Heart left ventricle (tissue), 16 donors: ENCODE measurements around the gene CD8A. TPM values are rescaled to one million over a fixed set of nuclear protein-coding genes. Genes with fewer than 3 reads are reported as not detected.

Experiments used
- ATAC-seq, 4 donors: fragments of 200-7000 bp; cut with Tn5 transposase; one replicate each; pipeline ENCODE4 v1.9.1; 2020 to 2022; ENCODE audit warnings: moderate library complexity in 4 of 4, mild to moderate bottlenecking in 3 of 4, moderate number of reproducible peaks in 1 of 4
- DNase-seq, 5 donors: peaks; one replicate each; pipeline ENCODE4 v3.0.0-alpha.2; 2020
- H3K27ac ChIP-seq, 12 donors: fragments of 200-600 bp; sonication (generic) in 4 of 12; one replicate each; pipeline versions ENCODE4 v1.5.0 to v1.8.0; 2016 to 2022; ENCODE audit warnings: mild to moderate bottlenecking in 2 of 12
- H3K27me3 ChIP-seq, 9 donors: fragments of 200-600 bp; sonication (generic) in 2 of 9; one replicate each; pipeline versions ENCODE4 v1.5.1 to v1.8.0; 2016 to 2022; ENCODE audit warnings: mild to moderate bottlenecking in 3 of 9
- H3K36me3 ChIP-seq, 9 donors: fragments of 200-600 bp; sonication (generic) in 2 of 9; one replicate each; pipeline versions ENCODE4 v1.5.0 to v1.8.0; 2018 to 2022; ENCODE audit warnings: mild to moderate bottlenecking in 2 of 9
- H3K4me1 ChIP-seq, 12 donors: fragments of 200-600 bp; sonication (generic) in 4 of 12; one replicate each; pipeline versions ENCODE4 v1.5.0 to v1.8.0; 2016 to 2022; ENCODE audit warnings: mild to moderate bottlenecking in 3 of 12
- H3K4me3 ChIP-seq, 12 donors: fragments of 200-600 bp; sonication (generic) in 4 of 12; one replicate each; pipeline versions ENCODE4 v1.5.0 to v1.8.0; 2017 to 2022; ENCODE audit warnings: mild to moderate bottlenecking in 9 of 12, moderate library complexity in 4 of 12
- H3K9me3 ChIP-seq, 12 donors: fragments of 200-600 bp; sonication (generic) in 4 of 12; one replicate each; pipeline versions ENCODE4 v1.5.0 to v1.8.0; 2016 to 2022; ENCODE audit warnings: mild to moderate bottlenecking in 1 of 12
- POLR2A ChIP-seq, 2 donors: fragments of 450-650 bp; IDR thresholded peaks; one replicate each; pipeline ENCODE4 v1.6.1; 2017; ENCODE audit warnings: antibody characterized with exemption in 2 of 2, mild to moderate bottlenecking in 2 of 2, moderate library complexity in 2 of 2
- WGBS, 4 donors: extraction: QIAGEN DNeasy Blood & Tissue Kit in 2 of 4; methylation state at CpG; one replicate each; pipeline versions ENCODE4 v1.1.5 to v1.1.7; 2013 to 2018; 5-methylcytosine and 5-hydroxymethylcytosine counted together
- intact Hi-C, 10 donors: fragments of 100-400 bp; cut with DNase I; formaldehyde crosslinking; loops; one replicate each; pipeline versions ENCODE4 v1.11.1 to v1.14.2; 2022
- polyA plus RNA-seq, 2 donors: library from polyadenylated mRNA; stranded (reverse); fragments of 200-250 nt; gene quantifications; one replicate each; pipeline ENCODE4 v1.2.3, GENCODE V29; 2013
- total RNA-seq, 9 donors: library from RNA; depleted of rRNA in 2 of 9; stranded (reverse); fragments of >200 nt in 2 of 9; fragmentation: NEBNext Ultra II Directional in 3 of 9; extraction: Animal tissue kit (Norgen Biotek cat#: 25700) in 3 of 9; gene quantifications; one replicate each; pipeline versions ENCODE4 v1.1.0 to v1.2.4, GENCODE V29; 2016 to 2023
- TF ChIP-seq, protein P1 (sequence below), 12 donors: fragments of 200-600 bp; sonication (generic) in 4 of 12; IDR thresholded peaks; one replicate each; pipeline versions ENCODE4 v1.5.0 to v1.8.0; 2018 to 2022; ENCODE audit warnings: antibody characterized with exemption in 12 of 12, mild to moderate bottlenecking in 5 of 12
- donor health status: ischemic (EF 13 %, LVEDD 7.1; RV severe dilation, severe dysfunction).
- donor health status: healthy with polysubstance abuse.
- donor health status: DM: no; HTN: yes; CAD: no.
- donor health status: DM: no; HTN: no; CAD: no.
- donor health status: ischemic (EF 25% LVEDD 6.9; RV normal size, moderate dysfunction).
- donor health status: ischemic (EF 25% LVEDD 5.7; RV mildly dilated, moderate dysfunction).
- donor health status: healthy.
- donor health status: DM: yes; HTN: yes; CAD: no.
- donor health status: ischemic (EF 35%, LVEDD 5.7; RV mildly dilated, moderate dysfunction).
- donor health status: nonischemic (EF 11% LVEDD 7.7; RV severe dilation, severe dysfunction).
- donor health status: DM: yes; HTN: yes; CAD: no.
- donor health status: PGD.
- donor health status: ischemic (EF 29% LVEDD 5.4; RV normal size, mild dysfunction).
- donor health status: nonischemic (EF 23%, LVEDD 6.1; RV moderate dilation, normal function).

CD8A gene
- total and polyA plus RNA-seq, 11 donors: 0.24 to 11.1 (median 0.43) TPM; not detected in 1

DNA sequence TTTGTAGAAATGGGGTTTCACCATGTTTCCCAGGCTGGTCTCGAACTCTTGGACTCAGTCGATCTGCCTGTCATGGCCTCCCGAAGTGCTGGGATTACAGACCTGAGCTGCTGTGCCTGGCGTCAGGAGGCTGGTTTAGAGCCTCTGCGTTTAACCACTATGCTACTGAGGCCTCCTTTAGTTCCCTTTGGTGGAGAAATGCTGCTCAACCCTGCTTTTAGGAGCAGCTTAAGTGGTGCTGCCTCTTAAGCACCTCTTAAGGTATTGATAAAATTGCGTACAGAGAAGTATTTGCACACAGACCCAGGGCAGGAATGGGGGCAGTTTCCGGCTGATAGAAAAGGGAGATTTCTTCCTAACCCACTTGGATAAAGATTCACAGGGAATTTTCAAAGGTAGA is 8.0 kb downstream of the CD8A start:
- Histone ChIP-seq H3K27me3 (no peaks in the 10 kb centered on the region), H3K27ac (no peak overlapping the region), H3K4me1 (peaks cover 0 to 17% (median 6%) of the 10 kb centered on the region in 12 donors), H3K9me3 (no peaks in the 10 kb centered on the region), H3K4me3 (no peak overlapping the region), H3K36me3 (no peaks in the 10 kb centered on the region)
- intact Hi-C loops: no loop called here
- TF ChIP-seq POLR2A (IDR thresholded peaks at IDR 0.05): no peak
- TF ChIP-seq, protein P1, sequence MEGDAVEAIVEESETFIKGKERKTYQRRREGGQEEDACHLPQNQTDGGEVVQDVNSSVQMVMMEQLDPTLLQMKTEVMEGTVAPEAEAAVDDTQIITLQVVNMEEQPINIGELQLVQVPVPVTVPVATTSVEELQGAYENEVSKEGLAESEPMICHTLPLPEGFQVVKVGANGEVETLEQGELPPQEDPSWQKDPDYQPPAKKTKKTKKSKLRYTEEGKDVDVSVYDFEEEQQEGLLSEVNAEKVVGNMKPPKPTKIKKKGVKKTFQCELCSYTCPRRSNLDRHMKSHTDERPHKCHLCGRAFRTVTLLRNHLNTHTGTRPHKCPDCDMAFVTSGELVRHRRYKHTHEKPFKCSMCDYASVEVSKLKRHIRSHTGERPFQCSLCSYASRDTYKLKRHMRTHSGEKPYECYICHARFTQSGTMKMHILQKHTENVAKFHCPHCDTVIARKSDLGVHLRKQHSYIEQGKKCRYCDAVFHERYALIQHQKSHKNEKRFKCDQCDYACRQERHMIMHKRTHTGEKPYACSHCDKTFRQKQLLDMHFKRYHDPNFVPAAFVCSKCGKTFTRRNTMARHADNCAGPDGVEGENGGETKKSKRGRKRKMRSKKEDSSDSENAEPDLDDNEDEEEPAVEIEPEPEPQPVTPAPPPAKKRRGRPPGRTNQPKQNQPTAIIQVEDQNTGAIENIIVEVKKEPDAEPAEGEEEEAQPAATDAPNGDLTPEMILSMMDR (IDR thresholded peaks at IDR 0.05): no peak
- ATAC-seq (no peak), DNase-seq (no peak)
- WGBS, 4 donors: 80 to 88% (median 86%) methylated on average over 7 of the region's 7 CpGs

DNA sequence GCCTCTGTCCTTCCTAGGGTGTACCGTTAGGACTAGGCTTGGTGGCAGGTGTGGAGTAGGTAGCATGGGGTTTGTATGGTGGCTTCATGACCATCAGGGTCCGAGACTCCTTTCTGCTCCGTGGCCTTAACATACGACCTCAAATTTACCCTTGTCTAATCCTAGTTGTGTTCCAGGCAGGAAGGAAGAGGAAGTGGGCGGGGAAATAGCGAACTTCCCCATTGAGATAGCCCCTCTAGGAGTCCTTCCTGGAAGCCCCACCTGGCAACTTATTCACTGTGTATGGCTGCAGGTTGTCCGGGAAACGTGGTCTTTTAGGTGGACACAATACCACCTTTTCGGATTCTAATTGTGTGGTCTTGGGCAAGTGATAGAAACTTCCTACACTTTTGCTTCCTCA is 9.3 kb downstream of the CD8A start:
- TF ChIP-seq POLR2A (IDR thresholded peaks at IDR 0.05): no peak
- TF ChIP-seq, protein P1 (IDR thresholded peaks at IDR 0.05): no peak
- H3K27ac ChIP-seq: no peak overlapping the region
- peaks cover 0 to 8% (median 1%) of the 10 kb centered on the region in 9 donors for H3K36me3 ChIP-seq
- DNase-seq (no peak), ATAC-seq (no peak)
- H3K4me3 ChIP-seq: no peak overlapping the region
- intact Hi-C loops: no loop called here
- H3K9me3 ChIP-seq: no peaks in the 10 kb centered on the region
- H3K27me3 ChIP-seq: no peaks in the 10 kb centered on the region
- 56 to 72% (median 66%) methylated on average over 9 of the region's 9 CpGs for WGBS, 4 donors
- H3K4me1 ChIP-seq: peaks cover 0 to 10% (median 1%) of the 10 kb centered on the region in 12 donors

DNA sequence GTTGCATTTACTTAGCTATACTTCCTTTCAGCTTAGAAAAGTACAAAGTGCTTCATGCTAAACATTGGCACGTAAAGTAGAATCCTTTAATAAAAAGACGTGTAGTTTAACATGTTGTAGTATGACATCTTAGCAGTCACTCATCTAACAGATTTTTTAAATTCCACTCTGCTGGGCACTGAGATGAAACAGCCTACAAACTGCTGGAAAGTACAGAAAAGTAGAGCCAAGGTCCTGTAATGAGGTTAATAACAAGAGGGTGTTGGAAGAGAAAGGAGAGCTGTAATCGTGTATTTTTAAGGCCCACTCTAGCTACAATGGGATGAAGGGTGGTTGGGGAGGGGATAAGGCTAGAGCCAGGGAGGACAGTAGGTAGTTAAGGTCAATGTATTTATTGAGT is 10.7 kb downstream of the CD8A start:
- H3K4me1 ChIP-seq: peaks cover 0 to 16% (median 4%) of the 10 kb centered on the region in 12 donors
- TF ChIP-seq, protein P1 (IDR thresholded peaks at IDR 0.05): no peak
- TF ChIP-seq POLR2A (IDR thresholded peaks at IDR 0.05): no peak
- no peak overlapping the region for H3K4me3 ChIP-seq
- no peak for ATAC-seq
- H3K9me3 ChIP-seq: no peaks in the 10 kb centered on the region
- H3K27ac ChIP-seq: no peak overlapping the region
- WGBS, 4 donors: 72 to 81% (median 75%) methylated on average over 3 of the region's 3 CpGs
- peaks cover 0 to 21% (median 5%) of the 10 kb centered on the region in 9 donors for H3K36me3 ChIP-seq
- intact Hi-C loops: no loop called here
- H3K27me3 ChIP-seq: no peaks in the 10 kb centered on the region
- no peak for DNase-seq

DNA sequence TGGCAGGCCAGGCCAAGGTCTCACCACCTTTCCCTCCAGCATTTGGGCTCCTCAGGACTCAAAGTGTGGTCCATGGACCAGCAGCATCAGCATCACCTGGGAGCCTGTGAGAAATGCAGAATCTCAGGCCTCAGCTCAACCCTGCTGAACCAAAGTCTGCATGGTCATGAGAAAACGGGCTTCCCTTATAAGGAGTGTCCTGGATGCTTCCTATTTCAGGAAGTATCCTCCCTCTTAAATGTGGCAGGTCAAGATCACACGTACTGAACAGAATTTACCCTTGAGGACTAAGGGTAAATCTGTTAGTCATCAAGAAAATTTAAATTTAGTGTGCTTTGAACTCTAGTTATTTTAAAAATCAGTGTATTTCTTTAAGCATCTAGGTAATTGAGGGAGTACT is 11.8 kb downstream of the CD8A start:
- ATAC-seq: peak in 3 of 4 donors; percentile 50 to 59 (median 51)
- Histone ChIP-seq H3K27me3 (no peaks in the 10 kb centered on the region), H3K4me1 (peaks cover 0 to 17% (median 4%) of the 10 kb centered on the region in 12 donors), H3K36me3 (peaks cover 0 to 32% (median 15%) of the 10 kb centered on the region in 9 donors), H3K27ac (no peak overlapping the region), H3K9me3 (no peaks in the 10 kb centered on the region), H3K4me3 (no peak overlapping the region)
- WGBS, 4 donors: 21 to 36% (median 32%) methylated on average over 2 of the region's 2 CpGs
- no peak for DNase-seq
- intact Hi-C loops: no loop called here
- TF ChIP-seq, protein P1 (IDR thresholded peaks at IDR 0.05): no peak
- TF ChIP-seq POLR2A (IDR thresholded peaks at IDR 0.05): no peak
